ENCODE data around the gene NUTM2E.
"Not testable (repeated sequence)": the region's sequence is repeated elsewhere in the genome, so short reads cannot be mapped to it uniquely, and the experiment has no call there.

The NUTM2E gene

DNA sequence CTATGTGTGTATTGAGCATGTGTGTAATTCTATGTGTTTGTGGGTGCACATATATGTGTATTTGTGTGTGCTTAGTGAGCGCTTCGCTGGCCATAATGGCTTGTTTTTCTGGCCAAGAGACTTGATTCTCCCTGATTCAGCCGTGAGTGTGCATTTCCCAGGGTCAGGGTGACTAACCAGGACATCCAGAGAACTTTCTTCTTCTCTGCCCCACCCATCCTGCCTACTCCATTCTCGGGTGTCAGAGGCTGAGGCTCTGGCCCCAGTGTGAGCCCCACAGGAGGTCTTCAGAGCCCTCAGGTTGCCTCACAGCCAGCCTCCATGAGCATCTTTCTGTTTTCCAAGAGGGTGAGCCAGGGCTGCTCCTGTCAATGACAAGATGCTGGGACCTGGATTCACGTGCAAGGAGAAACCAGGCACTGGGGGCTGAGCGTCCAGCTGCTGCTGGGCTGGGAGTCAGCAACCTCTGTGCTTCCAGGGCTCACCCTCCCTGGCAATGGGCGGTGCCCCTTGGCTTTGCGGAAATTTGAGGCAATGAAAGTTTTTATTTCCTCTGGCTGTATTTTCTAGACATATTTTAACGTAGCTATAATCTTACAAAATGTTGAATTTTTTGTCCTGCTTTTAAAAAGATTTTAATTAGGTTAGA, 40.5 kb downstream of the NUTM2E start:
- DNase-seq (ENCODE audit: low spot score) = not testable (repeated sequence)

DNA sequence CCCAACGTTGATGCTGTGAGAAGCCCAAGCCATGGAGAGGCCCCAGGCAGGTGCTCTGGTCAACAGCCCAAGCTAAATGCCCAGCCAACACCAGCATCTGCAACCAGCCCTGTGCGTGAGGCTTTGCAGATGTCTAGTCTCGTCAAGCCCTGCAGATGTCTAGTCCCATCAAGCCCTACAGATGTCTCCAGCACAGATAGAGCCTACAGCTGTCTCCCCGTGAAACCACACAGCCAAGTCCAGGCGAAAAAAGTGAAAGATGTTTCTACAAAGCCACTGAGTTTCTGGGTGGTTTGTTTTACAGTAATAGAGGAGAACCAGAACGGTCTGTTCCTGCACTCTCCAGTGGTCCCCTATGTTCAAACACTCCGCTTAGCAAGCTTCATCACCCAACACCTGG, 41.5 kb downstream of the NUTM2E start:
- DNase-seq (ENCODE audit: low spot score) = not testable (repeated sequence)

DNA sequence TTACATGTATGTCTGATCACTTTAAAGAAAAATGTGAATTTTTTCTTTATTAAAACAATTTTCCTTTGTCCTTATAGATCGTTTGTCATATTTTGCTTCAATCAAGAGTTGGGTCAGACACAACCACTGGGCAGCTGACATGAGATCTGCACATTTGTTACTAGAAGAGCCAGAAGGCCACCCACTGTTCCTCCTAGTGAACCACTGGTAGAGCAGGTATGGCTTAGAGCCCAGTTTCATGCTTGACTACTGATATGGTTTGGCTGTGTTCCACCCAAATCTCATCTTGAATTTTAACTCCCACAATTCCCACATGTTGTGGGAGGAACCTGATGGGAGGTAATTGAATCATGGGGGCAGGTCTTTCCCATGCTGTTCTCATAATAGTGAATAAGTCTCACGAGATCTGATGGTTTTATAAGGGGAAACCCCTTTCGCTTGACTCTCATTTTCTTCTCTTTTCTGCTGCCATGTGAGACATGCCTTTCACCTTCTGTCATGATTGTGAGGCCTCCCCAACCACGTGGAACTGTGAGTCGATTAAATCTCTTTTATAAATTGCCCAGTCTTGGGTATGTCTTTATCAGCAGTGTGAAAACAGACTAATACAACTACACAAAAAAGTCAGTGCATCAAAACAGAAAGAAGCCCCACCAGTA, 43.0 kb downstream of the NUTM2E start:
- not testable (repeated sequence) for DNase-seq (ENCODE audit: low spot score)

DNA sequence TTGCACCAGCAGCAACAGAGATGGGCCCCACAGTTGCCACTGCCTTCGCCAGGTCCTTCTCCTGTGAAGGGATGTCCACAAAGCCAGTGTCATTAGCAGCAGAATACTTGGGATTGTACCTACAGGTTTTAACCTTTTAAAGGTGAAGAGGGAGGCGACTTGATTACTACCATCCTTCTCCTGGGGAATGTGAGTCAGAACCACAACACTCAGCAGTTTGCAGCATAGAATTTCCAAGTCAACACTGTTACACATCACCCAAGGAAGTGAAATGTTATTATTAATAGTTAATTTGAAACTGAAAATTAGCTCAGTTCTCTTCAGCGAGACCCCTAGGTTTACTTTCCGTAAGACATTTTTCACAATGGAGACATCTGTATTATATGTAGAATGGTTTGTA, 45.2 kb downstream of the NUTM2E start:
- not testable (repeated sequence) for DNase-seq (ENCODE audit: low spot score)
